ENCODE measurements around the gene RIPK4.

Gene RIPK4

GRCh38 chr21:41763398-41763931 is 3.4 kb downstream of the RIPK4 start:
- Histone ChIP-seq H3K27ac (peak overlapping the region; percentile 20), H3K4me3 (peak overlapping the region; percentile 92), H3K9ac (ENCODE audit: insufficient read length) (peak overlapping the region; percentile 85), H3K36me3 (ENCODE audit: insufficient read depth, low read length) (peaks cover 12% of the 10 kb centered on the region), H3K9me3 (ENCODE audit: low read depth, low read length) (no peaks in the 10 kb centered on the region)
- TF ChIP-seq POLR2AphosphoS5 (IDR thresholded peaks at IDR 0.05; ENCODE audit: borderline replicate concordance, low read depth, low read length) (no peak), FOXP2 (optimal IDR thresholded peaks at IDR 0.05; ENCODE audit: control extremely low read depth, extremely low read length, insufficient read depth) (no peak), EZH2 (IDR thresholded peaks at IDR 0.05) (no peak)
- no peak for DNase-seq (ENCODE audit: low read depth, low spot score)

DNA sequence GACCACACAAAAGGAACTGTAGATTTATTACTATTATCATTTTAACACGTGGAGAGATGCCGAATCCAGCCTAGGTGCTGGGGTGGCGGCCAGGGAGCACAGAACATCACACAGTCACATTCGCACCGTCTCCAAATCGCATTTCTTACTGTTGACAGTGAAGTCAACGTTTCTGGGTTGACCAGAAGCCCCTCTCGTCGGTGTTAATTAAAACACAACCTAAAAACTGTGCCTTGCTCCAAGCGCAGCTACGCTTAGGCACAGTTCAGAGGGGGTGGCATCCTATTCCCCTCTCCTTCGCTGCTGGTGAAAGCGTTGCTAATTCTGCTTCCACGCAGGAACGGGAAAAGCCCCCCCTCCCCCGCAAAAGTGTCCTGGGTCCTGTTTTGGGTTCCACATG is 4.1 kb downstream of the RIPK4 start:
- no peak for TF ChIP-seq FOXP2 (optimal IDR thresholded peaks at IDR 0.05; ENCODE audit: control extremely low read depth, extremely low read length, insufficient read depth)
- peak overlapping the region; percentile 63 for H3K9ac ChIP-seq (ENCODE audit: insufficient read length)

GRCh38 chr21:41761934-41762635 is 4.8 kb downstream of the RIPK4 start:
- H3K9ac ChIP-seq (ENCODE audit: insufficient read length): peak overlapping the region; percentile 63

More for the DNA sequence above, 4.1 kb downstream of the RIPK4 start:
- no peaks in the 10 kb centered on the region for H3K9me3 ChIP-seq (ENCODE audit: low read depth, low read length)
- peak overlapping the region; percentile 20; the same call in 1 of the 2 replicates for H3K27ac ChIP-seq
- DNase-seq (ENCODE audit: low read depth, low spot score): no peak
- H3K36me3 ChIP-seq (ENCODE audit: insufficient read depth, low read length): peaks cover 16% of the 10 kb centered on the region
- peak overlapping the region; percentile 92 for H3K4me3 ChIP-seq

DNA sequence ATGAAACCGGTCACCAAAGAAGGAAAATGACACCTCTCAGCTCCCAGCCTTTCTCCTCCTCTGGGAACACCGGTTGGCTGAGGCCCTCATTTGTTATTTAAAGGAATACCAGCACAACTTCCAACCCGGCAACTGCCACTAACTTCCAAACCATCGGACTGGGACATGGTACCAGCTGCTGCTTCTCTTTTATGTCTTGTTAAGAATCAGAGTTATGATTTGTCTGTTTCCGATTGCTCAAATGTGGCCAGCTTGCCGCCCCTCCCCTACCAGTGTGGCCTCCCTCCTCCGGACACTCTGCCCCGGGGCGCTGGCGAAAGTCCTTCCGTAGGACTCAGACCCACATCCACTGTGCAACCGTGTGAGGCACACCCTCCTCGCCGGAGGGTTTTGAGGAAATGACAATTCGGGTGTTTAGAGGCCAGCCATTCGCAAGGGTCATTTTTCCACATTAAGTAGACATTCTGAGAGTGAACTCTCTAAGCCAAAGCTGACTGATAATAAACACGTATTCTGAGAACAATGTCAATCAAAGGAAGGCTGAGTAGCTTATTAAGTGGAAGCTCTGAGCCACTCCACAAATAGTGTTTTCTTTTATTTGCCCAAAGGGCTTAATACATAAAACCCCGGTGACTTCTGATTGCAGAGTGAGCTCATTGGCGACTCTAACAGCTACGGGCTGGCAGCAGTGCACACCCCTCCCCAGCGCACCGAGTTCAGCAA is 5.5 kb downstream of the RIPK4 start:
- Histone ChIP-seq H3K4me3 (peak overlapping the region; percentile 92), H3K9ac (ENCODE audit: insufficient read length) (peak overlapping the region; percentile 63), H3K36me3 (ENCODE audit: insufficient read depth, low read length) (peaks cover 23% of the 10 kb centered on the region), H3K27ac (peak overlapping the region; percentile 64), H3K9me3 (ENCODE audit: low read depth, low read length) (no peaks in the 10 kb centered on the region)
- no peak for DNase-seq (ENCODE audit: low read depth, low spot score)
- TF ChIP-seq EZH2 (IDR thresholded peaks at IDR 0.05): no peak
- TF ChIP-seq POLR2AphosphoS5 (IDR thresholded peaks at IDR 0.05; ENCODE audit: borderline replicate concordance, low read depth, low read length): no peak
- TF ChIP-seq FOXP2 (optimal IDR thresholded peaks at IDR 0.05; ENCODE audit: control extremely low read depth, extremely low read length, insufficient read depth): no peak

More at GRCh38 chr21:41761934-41762635, 4.8 kb downstream of the RIPK4 start:
- DNase-seq (ENCODE audit: low read depth, low spot score): no peak
- H3K36me3 ChIP-seq (ENCODE audit: insufficient read depth, low read length): peaks cover 16% of the 10 kb centered on the region
- H3K27ac ChIP-seq: peak overlapping the region; percentile 64; the same call in 1 of the 2 replicates
- H3K9me3 ChIP-seq (ENCODE audit: low read depth, low read length): no peaks in the 10 kb centered on the region
- TF ChIP-seq EZH2 (IDR thresholded peaks at IDR 0.05): no peak
- no peak for TF ChIP-seq POLR2AphosphoS5 (IDR thresholded peaks at IDR 0.05; ENCODE audit: borderline replicate concordance, low read depth, low read length)
- no peak for TF ChIP-seq FOXP2 (optimal IDR thresholded peaks at IDR 0.05; ENCODE audit: control extremely low read depth, extremely low read length, insufficient read depth)
- H3K4me3 ChIP-seq: peak overlapping the region; percentile 92

GRCh38 chr21:41760411-41760810 is 6.4 kb downstream of the RIPK4 start:
- TF ChIP-seq POLR2AphosphoS5 (IDR thresholded peaks at IDR 0.05; ENCODE audit: borderline replicate concordance, low read depth, low read length) (no peak), EZH2 (IDR thresholded peaks at IDR 0.05) (no peak)
- Histone ChIP-seq H3K9me3 (ENCODE audit: low read depth, low read length) (no peaks in the 10 kb centered on the region), H3K4me3 (no peak overlapping the region), H3K9ac (ENCODE audit: insufficient read length) (no peak overlapping the region), H3K27ac (no peak overlapping the region), H3K36me3 (ENCODE audit: insufficient read depth, low read length) (peaks cover 30% of the 10 kb centered on the region)
- no peak for DNase-seq (ENCODE audit: low read depth, low spot score)

GRCh38 chr21:41759926-41760325 is 6.9 kb downstream of the RIPK4 start:
- Histone ChIP-seq H3K4me3 (no peak overlapping the region), H3K27ac (no peak overlapping the region), H3K9ac (ENCODE audit: insufficient read length) (no peak overlapping the region), H3K9me3 (ENCODE audit: low read depth, low read length) (no peaks in the 10 kb centered on the region), H3K36me3 (ENCODE audit: insufficient read depth, low read length) (peaks cover 31% of the 10 kb centered on the region)
- no peak for TF ChIP-seq POLR2AphosphoS5 (IDR thresholded peaks at IDR 0.05; ENCODE audit: borderline replicate concordance, low read depth, low read length)
- TF ChIP-seq EZH2 (IDR thresholded peaks at IDR 0.05): no peak
- TF ChIP-seq FOXP2 (optimal IDR thresholded peaks at IDR 0.05; ENCODE audit: control extremely low read depth, extremely low read length, insufficient read depth): no peak
- DNase-seq (ENCODE audit: low read depth, low spot score): no peak

GRCh38 chr21:41759214-41759840 is 7.5 kb downstream of the RIPK4 start:
- no peak for DNase-seq (ENCODE audit: low read depth, low spot score)
- Histone ChIP-seq H3K27ac (no peak overlapping the region), H3K4me3 (no peak overlapping the region), H3K9me3 (ENCODE audit: low read depth, low read length) (no peaks in the 10 kb centered on the region), H3K36me3 (ENCODE audit: insufficient read depth, low read length) (peaks cover 37% of the 10 kb centered on the region), H3K9ac (ENCODE audit: insufficient read length) (no peak overlapping the region)
- TF ChIP-seq POLR2AphosphoS5 (IDR thresholded peaks at IDR 0.05; ENCODE audit: borderline replicate concordance, low read depth, low read length) (no peak), FOXP2 (optimal IDR thresholded peaks at IDR 0.05; ENCODE audit: control extremely low read depth, extremely low read length, insufficient read depth) (no peak), EZH2 (IDR thresholded peaks at IDR 0.05) (no peak)

DNA sequence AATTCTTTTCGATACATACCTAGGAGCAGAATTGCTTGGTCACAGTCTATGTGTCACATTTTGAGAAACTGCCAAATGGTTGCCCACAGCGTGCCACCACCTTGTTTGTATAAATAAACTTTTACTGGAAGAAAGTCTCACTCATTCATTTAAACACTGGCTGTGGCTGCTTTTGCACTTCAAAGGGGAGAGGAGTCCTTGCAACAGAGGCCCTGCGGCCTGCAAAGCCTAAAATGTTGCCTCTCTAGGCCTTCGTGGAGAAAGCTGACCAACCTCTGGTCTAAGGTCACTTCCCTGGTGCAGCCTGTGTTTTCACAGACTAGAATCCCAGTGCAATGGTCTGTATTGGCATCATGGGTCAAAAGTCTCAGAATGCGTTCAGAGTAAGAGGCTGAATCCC is 8.3 kb downstream of the RIPK4 start:
- TF ChIP-seq POLR2AphosphoS5 (IDR thresholded peaks at IDR 0.05; ENCODE audit: borderline replicate concordance, low read depth, low read length) (no peak), FOXP2 (optimal IDR thresholded peaks at IDR 0.05; ENCODE audit: control extremely low read depth, extremely low read length, insufficient read depth) (no peak), EZH2 (IDR thresholded peaks at IDR 0.05) (no peak)
- no peak overlapping the region for H3K9ac ChIP-seq (ENCODE audit: insufficient read length)
- peaks cover 41% of the 10 kb centered on the region for H3K36me3 ChIP-seq (ENCODE audit: insufficient read depth, low read length)
- no peak for DNase-seq (ENCODE audit: low read depth, low spot score)
- no peaks in the 10 kb centered on the region for H3K9me3 ChIP-seq (ENCODE audit: low read depth, low read length)
- H3K27ac ChIP-seq: no peak overlapping the region
- no peak overlapping the region for H3K4me3 ChIP-seq

Measured in SK-N-MC (cell line).